ENCODE data around the gene BCAS3.
A peak's percentile ranks its signal among the peaks of the same experiment; 100 is the strongest.
"Not testable (repeated sequence)": the region's sequence is repeated elsewhere in the genome, so short reads cannot be mapped to it uniquely, and the experiment has no call there.

BCAS3 gene

GRCh38 chr17:60677308-60678117 lies at the start of gene BCAS3:
Gene BCAS3 (plus strand): TSS chr17:60677851.
- peak; percentile 95 for DNase-seq (ENCODE audit: low read depth, low spot score)

GRCh38 chr17:60628252-60628889 lies 49.3 kb upstream of the BCAS3 start:
- no peak for DNase-seq (ENCODE audit: low read depth, low spot score)

- no peak for DNase-seq (ENCODE audit: low read depth, low spot score)
These were observed 48.5 kb upstream of the BCAS3 start for GRCh38 chr17:60629120-60629519.

GRCh38 chr17:60630352-60630751 lies 47.3 kb upstream of the BCAS3 start:
- DNase-seq (ENCODE audit: low read depth, low spot score), result no peak

- DNase-seq (ENCODE audit: low read depth, low spot score), result no peak
These were observed 46.5 kb upstream of the BCAS3 start for GRCh38 chr17:60631119-60631518.

- DNase-seq (ENCODE audit: low read depth, low spot score), result no peak
These were observed 40.0 kb upstream of the BCAS3 start for GRCh38 chr17:60637683-60638082.

GRCh38 chr17:60639019-60639330 lies 38.7 kb upstream of the BCAS3 start:
- DNase-seq (ENCODE audit: low read depth, low spot score), result no peak

GRCh38 chr17:60640503-60640902 lies 37.1 kb upstream of the BCAS3 start:
- DNase-seq (ENCODE audit: low read depth, low spot score), result no peak

- no peak for DNase-seq (ENCODE audit: low read depth, low spot score)
These were observed 36.5 kb upstream of the BCAS3 start for GRCh38 chr17:60641126-60641525.

- DNase-seq (ENCODE audit: low read depth, low spot score), result peak; percentile 4
These were observed 35.8 kb upstream of the BCAS3 start for GRCh38 chr17:60641810-60642220.

- DNase-seq (ENCODE audit: low read depth, low spot score), result no peak
These were observed 31.6 kb upstream of the BCAS3 start for GRCh38 chr17:60645918-60646523.

- no peak for DNase-seq (ENCODE audit: low read depth, low spot score)
These were observed 30.9 kb upstream of the BCAS3 start for GRCh38 chr17:60646701-60647100.

GRCh38 chr17:60647705-60648104 lies 29.9 kb upstream of the BCAS3 start:
- DNase-seq (ENCODE audit: low read depth, low spot score), result no peak

GRCh38 chr17:60652454-60653247 lies 25.0 kb upstream of the BCAS3 start:
- no peak for DNase-seq (ENCODE audit: low read depth, low spot score)

GRCh38 chr17:60653569-60653968 lies 24.1 kb upstream of the BCAS3 start:
- DNase-seq (ENCODE audit: low read depth, low spot score), result no peak

GRCh38 chr17:60656499-60656898 lies 21.2 kb upstream of the BCAS3 start:
- no peak for DNase-seq (ENCODE audit: low read depth, low spot score)

GRCh38 chr17:60659156-60659555 lies 18.5 kb upstream of the BCAS3 start:
- DNase-seq (ENCODE audit: low read depth, low spot score), result no peak

- DNase-seq (ENCODE audit: low read depth, low spot score), result no peak
These were observed 16.2 kb upstream of the BCAS3 start for GRCh38 chr17:60661489-60661888.

GRCh38 chr17:60664022-60664421 lies 13.6 kb upstream of the BCAS3 start:
- no peak for DNase-seq (ENCODE audit: low read depth, low spot score)

GRCh38 chr17:60665602-60666001 lies 12.0 kb upstream of the BCAS3 start:
- DNase-seq (ENCODE audit: low read depth, low spot score), result no peak

- not testable (repeated sequence) for DNase-seq (ENCODE audit: low read depth, low spot score)
These were observed 8.9 kb upstream of the BCAS3 start for GRCh38 chr17:60668741-60669140.

- no peak for DNase-seq (ENCODE audit: low read depth, low spot score)
These were observed 6.2 kb upstream of the BCAS3 start for GRCh38 chr17:60671482-60671881.

All from activated naive CD8-positive, alpha-beta T cell treated with anti-CD3 and anti-CD28 coated beads, Interleukin-2, amount 50 U/mL, for 16 hours (primary cell).